HCT116 (cell line): ENCODE results near the gene RASL11B. TPM values are rescaled to one million over a fixed set of nuclear protein-coding genes. Genes with fewer than 3 reads are reported as not detected.

ENCODE experiments used
- ATAC-seq: fragments of 200-7000 bp; cut with Tn5 transposase; 2 replicates; pipeline ENCODE4 v1.9.1; 2020; ENCODE audit warnings: mild to moderate bottlenecking, moderate library complexity
- BruUV-seq: library from RNA; stranded (reverse); fragments of 400-500 nt; replicated peaks from 2 replicates; lab custom pipeline; 2021; lab: Mats Ljungman, UMichigan
- CTCF ChIA-PET: fragments of 300-600 bp; sonication (Branson Sonifier 250); formaldehyde crosslinking; loops from one replicate; lab custom pipeline; 2021; ENCODE audit warnings: antibody characterized with exemption; lab: Charles Lee
- POLR2A ChIA-PET: fragments of 300-600, 350-600 bp; sonication (Branson Sonifier 250); formaldehyde crosslinking; loops from one replicate; lab custom pipeline; 2021; ENCODE audit warnings: antibody characterized with exemption; lab: Charles Lee
- RAD21 ChIA-PET, 2 experiments: fragments of 300-600 bp; sonication (Branson Sonifier 250); formaldehyde crosslinking; loops; one replicate each; lab custom pipeline; 2023; ENCODE audit warnings: low total read pairs in 2 of 2; ENCODE audit not compliant: uncharacterized antibody in 2 of 2, unreplicated experiment in 2 of 2, low non-redundant PET in 1 of 2; lab: Charles Lee
- DNase-seq: peaks from one replicate; pipeline ENCODE4 v3.0.0-alpha.2; 2010; ENCODE audit warnings: low read depth, low spot score
- H2AFZ ChIP-seq: fragments of 200-600 bp; shearing (Covaris generic), sonication (generic); 2 replicates; pipeline ENCODE4 v1.6.1; 2017; ENCODE audit warnings: low read depth, mixed run types, mixed read lengths, antibody characterized with exemption, low read length; ENCODE audit not compliant: poor library complexity, severe bottlenecking
- H3K27ac ChIP-seq: 2 replicates; pipeline ENCODE4 v1.5.1; 2012; ENCODE audit warnings: low read depth, low read length
- H3K27me3 ChIP-seq: fragments of 200-600 bp; sonication (generic); 2 replicates; pipeline ENCODE4 v1.6.1; 2016; ENCODE audit warnings: mixed run types, low read length, mixed read lengths; ENCODE audit not compliant: insufficient read depth
- H3K36me3 ChIP-seq, 2 experiments: fragments of 200-500 bp in 1 of 2; fragments of 200-600 bp in 1 of 2; sonication (Bioruptor generic) in 1 of 2; sonication (generic) in 1 of 2; 2 replicates each; pipeline versions ENCODE4 v1.5.1 to v1.6.1; 2014 to 2016; ENCODE audit warnings: low read length in 2 of 2, inconsistent platforms in 1 of 2, mixed read lengths in 1 of 2, mixed run types in 1 of 2; ENCODE audit not compliant: insufficient read depth in 2 of 2, control insufficient read depth in 1 of 2
- H3K4me1 ChIP-seq, 2 experiments: fragments of 200-600 bp in 1 of 2; sonication (generic) in 1 of 2; 2 replicates each; pipeline versions ENCODE4 v1.5.1 to v1.6.1; 2012 to 2017; ENCODE audit warnings: low read length in 2 of 2, inconsistent platforms in 1 of 2, mild to moderate bottlenecking in 1 of 2, mixed read lengths in 1 of 2, mixed run types in 1 of 2, moderate library complexity in 1 of 2; ENCODE audit not compliant: insufficient read depth in 2 of 2, control insufficient read depth in 1 of 2
- H3K4me2 ChIP-seq: fragments of 200-600 bp; sonication (generic); 2 replicates; pipeline ENCODE4 v1.6.1; 2017; ENCODE audit warnings: mixed run types, low read length, mixed read lengths
- H3K4me3 ChIP-seq, 2 experiments: fragments of 200-600 bp in 1 of 2; sonication (generic) in 1 of 2; replicated peaks in 1 of 2; 2 replicates each; pipeline ENCODE4 v1.5.1; 2011 to 2016; ENCODE audit warnings: low read length in 2 of 2, control low read depth in 1 of 2, low read depth in 1 of 2, mild to moderate bottlenecking in 1 of 2, mixed read lengths in 1 of 2, mixed run types in 1 of 2
- H3K79me2 ChIP-seq: fragments of 200-600 bp; sonication (generic); 2 replicates; pipeline ENCODE4 v1.6.1; 2017; ENCODE audit warnings: mild to moderate bottlenecking, mixed run types, low read length, moderate library complexity, mixed read lengths; ENCODE audit not compliant: insufficient read depth
- H3K9ac ChIP-seq: fragments of 200-600 bp; sonication (generic); 2 replicates; pipeline ENCODE4 v1.6.1; 2016; ENCODE audit warnings: low read length, mixed read lengths
- H3K9me2 ChIP-seq: fragments of 200-600 bp; sonication (generic), shearing (Covaris generic); 2 replicates; pipeline ENCODE4 v1.6.1; 2017; ENCODE audit warnings: mixed run types, mild to moderate bottlenecking, moderate library complexity; ENCODE audit not compliant: insufficient read depth
- H3K9me3 ChIP-seq, 2 experiments: fragments of 200-500 bp in 1 of 2; fragments of 200-600 bp in 1 of 2; sonication (Bioruptor generic) in 1 of 2; sonication (generic) in 1 of 2; 2 replicates each; pipeline ENCODE4 v1.6.1; 2014 to 2017; ENCODE audit warnings: low read length in 2 of 2, mixed read lengths in 2 of 2, inconsistent platforms in 1 of 2, low read depth in 1 of 2, mild to moderate bottlenecking in 1 of 2, mixed run types in 1 of 2, moderate library complexity in 1 of 2; ENCODE audit not compliant: control insufficient read depth in 1 of 2, insufficient read depth in 1 of 2
- H4K20me1 ChIP-seq: fragments of 200-600 bp; sonication (generic), shearing (Covaris generic); 2 replicates; pipeline ENCODE4 v1.6.1; 2017; ENCODE audit warnings: mixed run types, mild to moderate bottlenecking, moderate library complexity; ENCODE audit not compliant: insufficient read depth
- ATF3 ChIP-seq: IDR thresholded peaks from 2 replicates; pipeline ENCODE4 v1.6.1; 2012
- EGR1 ChIP-seq: IDR thresholded peaks from 2 replicates; pipeline ENCODE4 v1.6.1; 2012; ENCODE audit warnings: low read depth
- EZH2 ChIP-seq: fragments of 200-600 bp; sonication (generic); IDR thresholded peaks from 2 replicates; pipeline ENCODE4 v1.6.1; 2017; ENCODE audit warnings: antibody characterized with exemption, mixed run types
- EZH2phosphoT487 ChIP-seq: fragments of 200-600 bp; IDR thresholded peaks from 2 replicates; pipeline ENCODE4 v1.6.1; 2018; ENCODE audit warnings: antibody characterized with exemption, borderline replicate concordance
- FOSL1 ChIP-seq: IDR thresholded peaks from 2 replicates; pipeline ENCODE4 v1.6.1; 2012; ENCODE audit warnings: low read depth
- MAX ChIP-seq: IDR thresholded peaks from 2 replicates; pipeline ENCODE4 v1.6.1; 2012
- POLR2A ChIP-seq: IDR thresholded peaks from 2 replicates; pipeline ENCODE4 v1.7.0; 2011; ENCODE audit warnings: borderline replicate concordance; ENCODE audit not compliant: insufficient read depth, insufficient read length; ENCODE audit errors: extremely low read depth
- POLR2AphosphoS5 ChIP-seq: IDR thresholded peaks from 2 replicates; pipeline ENCODE4 v1.6.1; 2011; ENCODE audit warnings: mild to moderate bottlenecking, low read depth, low read length, moderate library complexity
- SIN3A ChIP-seq: IDR thresholded peaks from 2 replicates; pipeline ENCODE4 v1.6.1; 2012; ENCODE audit warnings: low read depth
- SP1 ChIP-seq: IDR thresholded peaks from 2 replicates; pipeline ENCODE4 v1.6.1; 2012; ENCODE audit warnings: low read depth
- SRF ChIP-seq: IDR thresholded peaks from 2 replicates; pipeline ENCODE4 v1.6.1; 2012; ENCODE audit warnings: low read depth
- TCF7L2 ChIP-seq: IDR thresholded peaks from 2 replicates; pipeline ENCODE4 v1.7.0; 2011; ENCODE audit warnings: borderline replicate concordance, inconsistent platforms; ENCODE audit not compliant: insufficient read depth, insufficient read length; ENCODE audit errors: extremely low read depth
- YY1 ChIP-seq: IDR thresholded peaks from 2 replicates; pipeline ENCODE4 v1.6.1; 2011; ENCODE audit warnings: low read length, low read depth, moderate library complexity, mild to moderate bottlenecking; ENCODE audit not compliant: insufficient replicate concordance; ENCODE audit errors: extremely low read depth
- ZBTB33 ChIP-seq: IDR thresholded peaks from 2 replicates; pipeline ENCODE4 v1.6.1; 2011; ENCODE audit warnings: mild to moderate bottlenecking, low read length, moderate library complexity; ENCODE audit not compliant: insufficient replicate concordance; ENCODE audit errors: extremely low read depth
- ZNF274 ChIP-seq: fragments of 200-500 bp; sonication (Bioruptor generic); IDR thresholded peaks from 2 replicates; pipeline ENCODE4 v1.6.1; 2014; ENCODE audit warnings: mild to moderate bottlenecking, low read depth, low read length, inconsistent platforms
- intact Hi-C: fragments of 100-400 bp; cut with micrococcal nuclease; formaldehyde crosslinking; loops from 2 replicates; pipeline ENCODE4 v1.10.0; 2022
- total RNA-seq: library from RNA; stranded (reverse); gene quantifications from one replicate; pipeline ENCODE4 v1.2.1, GENCODE V29; 2021; ENCODE audit not compliant: unreplicated experiment
- TF ChIP-seq, protein P1 (sequence below): IDR thresholded peaks from 2 replicates; pipeline ENCODE4 v1.6.1; 2012; ENCODE audit warnings: low read depth

RASL11B gene
- total RNA-seq, 1 experiment from 2014 or later: 0.34 TPM

- no peak overlapping the region for H3K4me2 ChIP-seq
- intact Hi-C loops: no loop called here
- BruUV-seq: no TSS peak
- no peak for TF ChIP-seq SIN3A
- no peak for TF ChIP-seq ZBTB33
- no peak for TF ChIP-seq YY1
- no peak for TF ChIP-seq EZH2phosphoT487
- no peak for TF ChIP-seq TCF7L2
- TF ChIP-seq MAX: no peak
- TF ChIP-seq POLR2A: no peak
- H3K27ac ChIP-seq: no peak overlapping the region
- ChIA-PET CTCF (no interaction called here), POLR2A (no interaction called here), RAD21 (no interaction called here)
- no peaks in the 10 kb centered on the region for H4K20me1 ChIP-seq
- no peaks in the 10 kb centered on the region for H3K4me1 ChIP-seq
- no peak overlapping the region for H3K4me3 ChIP-seq
- DNase-seq (no peak), ATAC-seq (no peak)
- no peaks in the 10 kb centered on the region for H3K9me2 ChIP-seq
- H3K9ac ChIP-seq: no peak overlapping the region
- no peaks in the 10 kb centered on the region for H3K9me3 ChIP-seq
- H3K27me3 ChIP-seq: no peaks in the 10 kb centered on the region
- no peak overlapping the region for H2AFZ ChIP-seq
- no peaks in the 10 kb centered on the region for H3K79me2 ChIP-seq
- no peaks in the 10 kb centered on the region for H3K36me3 ChIP-seq
Observed at GRCh38 chr4:52890521-52890791, 28.3 kb downstream of the RASL11B start.

GRCh38 chr4:52891743-52892142 is 29.6 kb downstream of the RASL11B start:
- Histone ChIP-seq H3K4me2 (no peak overlapping the region), H2AFZ (no peak overlapping the region), H3K9ac (no peak overlapping the region), H3K9me2 (no peaks in the 10 kb centered on the region), H3K4me1 (no peaks in the 10 kb centered on the region), H3K9me3 (no peaks in the 10 kb centered on the region), H3K27ac (no peak overlapping the region), H3K79me2 (no peaks in the 10 kb centered on the region), H3K36me3 (no peaks in the 10 kb centered on the region), H4K20me1 (no peaks in the 10 kb centered on the region), H3K27me3 (no peaks in the 10 kb centered on the region), H3K4me3 (no peak overlapping the region)
- ATAC-seq (no peak), DNase-seq (no peak)
- ChIA-PET RAD21 (no interaction called here), CTCF (no interaction called here), POLR2A (no interaction called here)
- intact Hi-C loops: no loop called here
- BruUV-seq: no TSS peak
- TF ChIP-seq, protein P1, sequence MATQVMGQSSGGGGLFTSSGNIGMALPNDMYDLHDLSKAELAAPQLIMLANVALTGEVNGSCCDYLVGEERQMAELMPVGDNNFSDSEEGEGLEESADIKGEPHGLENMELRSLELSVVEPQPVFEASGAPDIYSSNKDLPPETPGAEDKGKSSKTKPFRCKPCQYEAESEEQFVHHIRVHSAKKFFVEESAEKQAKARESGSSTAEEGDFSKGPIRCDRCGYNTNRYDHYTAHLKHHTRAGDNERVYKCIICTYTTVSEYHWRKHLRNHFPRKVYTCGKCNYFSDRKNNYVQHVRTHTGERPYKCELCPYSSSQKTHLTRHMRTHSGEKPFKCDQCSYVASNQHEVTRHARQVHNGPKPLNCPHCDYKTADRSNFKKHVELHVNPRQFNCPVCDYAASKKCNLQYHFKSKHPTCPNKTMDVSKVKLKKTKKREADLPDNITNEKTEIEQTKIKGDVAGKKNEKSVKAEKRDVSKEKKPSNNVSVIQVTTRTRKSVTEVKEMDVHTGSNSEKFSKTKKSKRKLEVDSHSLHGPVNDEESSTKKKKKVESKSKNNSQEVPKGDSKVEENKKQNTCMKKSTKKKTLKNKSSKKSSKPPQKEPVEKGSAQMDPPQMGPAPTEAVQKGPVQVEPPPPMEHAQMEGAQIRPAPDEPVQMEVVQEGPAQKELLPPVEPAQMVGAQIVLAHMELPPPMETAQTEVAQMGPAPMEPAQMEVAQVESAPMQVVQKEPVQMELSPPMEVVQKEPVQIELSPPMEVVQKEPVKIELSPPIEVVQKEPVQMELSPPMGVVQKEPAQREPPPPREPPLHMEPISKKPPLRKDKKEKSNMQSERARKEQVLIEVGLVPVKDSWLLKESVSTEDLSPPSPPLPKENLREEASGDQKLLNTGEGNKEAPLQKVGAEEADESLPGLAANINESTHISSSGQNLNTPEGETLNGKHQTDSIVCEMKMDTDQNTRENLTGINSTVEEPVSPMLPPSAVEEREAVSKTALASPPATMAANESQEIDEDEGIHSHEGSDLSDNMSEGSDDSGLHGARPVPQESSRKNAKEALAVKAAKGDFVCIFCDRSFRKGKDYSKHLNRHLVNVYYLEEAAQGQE: no peak
- TF ChIP-seq SRF: no peak
- TF ChIP-seq EZH2: no peak
- TF ChIP-seq ZNF274: no peak
- no peak for TF ChIP-seq SP1
- TF ChIP-seq ATF3: no peak
- TF ChIP-seq POLR2A: no peak
- no peak for TF ChIP-seq MAX
- no peak for TF ChIP-seq FOSL1
- no peak for TF ChIP-seq EZH2phosphoT487
- no peak for TF ChIP-seq POLR2AphosphoS5
- TF ChIP-seq EGR1: no peak
